ENCODE results near the gene RAPGEF4.
"Not testable (repeated sequence)": the region's sequence is repeated elsewhere in the genome, so short reads cannot be mapped to it uniquely, and the experiment has no call there.

The RAPGEF4 gene

DNA sequence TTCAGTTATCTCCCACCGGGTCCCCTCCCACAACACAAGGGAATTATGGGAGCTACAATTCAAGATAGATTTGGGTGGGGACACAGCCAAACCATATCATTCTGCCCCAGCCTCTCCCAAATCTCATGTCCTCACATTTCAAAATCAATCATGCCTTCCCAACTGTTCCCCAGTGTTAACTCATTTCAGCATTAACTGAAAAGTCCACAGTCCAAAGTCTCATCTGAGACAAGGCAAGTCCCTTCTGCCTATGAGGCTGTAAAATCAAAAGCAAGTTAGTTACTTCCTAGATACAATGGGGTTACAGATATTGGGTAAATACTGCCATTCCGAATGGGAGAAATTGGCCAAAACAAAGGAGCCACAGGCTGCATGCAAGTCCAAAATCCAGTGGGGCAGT is 12.9 kb downstream of the RAPGEF4 start:
- H3K9me3 Mint-ChIP-seq, H3K4me3 Mint-ChIP-seq, H3K27ac Mint-ChIP-seq, DNase-seq, H3K4me1 Mint-ChIP-seq, H3K27me3 Mint-ChIP-seq, ATAC-seq: not testable (repeated sequence)

DNA sequence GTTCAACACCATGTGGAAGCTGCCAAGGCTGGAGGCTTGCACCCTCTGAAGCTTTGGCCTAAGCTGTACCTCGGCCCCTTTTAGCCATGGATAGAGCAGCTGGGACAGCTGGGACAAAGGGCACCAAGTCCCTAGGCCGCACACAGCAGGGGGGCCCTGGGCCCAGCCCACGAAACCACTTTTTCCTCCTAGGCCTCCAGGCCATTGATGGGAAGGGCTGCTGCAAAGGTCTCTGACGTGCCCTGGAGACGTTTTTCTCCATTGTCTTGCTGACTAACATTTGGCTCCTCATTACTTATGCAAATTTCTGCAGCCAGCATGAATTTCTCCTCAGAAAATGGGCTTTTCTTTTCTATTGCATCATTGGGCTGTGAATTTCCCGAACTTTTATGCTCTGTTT is 13.7 kb downstream of the RAPGEF4 start:
- no peaks in the 10 kb centered on the region for H3K4me1 Mint-ChIP-seq
- H3K4me3 Mint-ChIP-seq, result no peak overlapping the region
- DNase-seq (no peak), ATAC-seq (no peak)
- peaks cover 0 to 1% of the 10 kb centered on the region in 2 donors for H3K9me3 Mint-ChIP-seq
- H3K27ac Mint-ChIP-seq, result no peak overlapping the region
- no peaks in the 10 kb centered on the region for H3K27me3 Mint-ChIP-seq

DNA sequence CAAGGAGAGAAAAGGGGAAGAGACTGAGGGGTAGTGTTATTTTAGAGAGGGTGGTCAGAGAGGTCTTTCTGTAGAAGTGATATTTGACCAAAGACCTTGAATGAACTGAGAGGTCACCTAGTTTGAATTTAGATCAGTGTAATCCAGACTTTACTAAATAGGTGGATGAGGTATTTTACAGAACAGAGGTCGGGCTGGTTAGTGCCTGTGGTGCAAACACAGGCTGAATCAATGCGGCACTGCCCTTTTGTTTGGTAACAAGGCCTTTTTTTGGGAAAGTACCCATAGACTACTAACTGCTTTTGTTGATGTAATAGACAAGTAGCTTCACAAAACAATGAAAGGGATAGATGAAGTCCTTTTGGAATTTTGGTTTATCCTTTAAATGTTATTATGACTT is 15.9 kb downstream of the RAPGEF4 start:
- DNase-seq, result no peak
- no peak overlapping the region for H3K27ac Mint-ChIP-seq
- no peaks in the 10 kb centered on the region for H3K9me3 Mint-ChIP-seq
- no peak for ATAC-seq
- no peaks in the 10 kb centered on the region for H3K27me3 Mint-ChIP-seq
- no peaks in the 10 kb centered on the region for H3K4me1 Mint-ChIP-seq
- H3K4me3 Mint-ChIP-seq, result no peak overlapping the region

DNA sequence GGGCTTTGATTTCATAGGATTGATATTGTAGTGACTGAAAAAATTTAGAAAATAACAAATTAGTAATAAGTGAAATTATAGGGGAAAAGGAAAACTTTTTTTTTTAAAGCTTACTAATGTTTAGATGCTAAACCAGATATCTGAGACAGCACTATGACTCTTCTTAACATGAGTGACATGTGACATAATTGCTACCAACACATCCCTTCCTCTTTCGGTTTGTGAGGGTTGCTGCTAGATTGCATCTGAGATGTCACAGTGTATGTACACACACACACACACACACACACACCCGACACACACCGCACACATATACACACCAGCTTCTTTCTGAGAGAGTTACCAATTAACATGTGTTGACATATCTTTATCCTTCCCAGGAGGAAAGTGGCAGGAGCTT is 18.0 kb downstream of the RAPGEF4 start:
- no peak for DNase-seq
- Mint-ChIP-seq H3K9me3 (no peaks in the 10 kb centered on the region), H3K4me1 (no peaks in the 10 kb centered on the region), H3K27me3 (no peaks in the 10 kb centered on the region), H3K4me3 (no peak overlapping the region), H3K27ac (no peak overlapping the region)
- ATAC-seq, result no peak

DNA sequence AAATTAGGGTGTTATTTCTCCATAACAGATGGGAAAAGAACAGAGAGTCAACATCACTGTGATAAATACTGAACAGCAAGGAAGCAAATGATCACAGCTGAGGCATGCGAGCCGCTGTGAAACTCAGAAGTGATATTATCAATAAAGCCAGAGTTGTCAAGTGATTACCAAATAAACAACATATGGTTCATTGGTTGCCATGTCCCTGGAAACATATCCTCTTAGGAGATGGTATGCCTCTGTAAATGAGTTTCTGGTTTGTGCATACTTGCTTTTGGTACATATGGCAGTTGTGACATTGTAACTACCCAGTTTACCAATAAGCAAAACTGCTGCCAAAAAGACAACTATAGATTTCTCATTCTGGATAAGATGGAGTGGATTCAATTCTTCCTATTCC is 23.8 kb downstream of the RAPGEF4 start:
- no peak overlapping the region for H3K27ac Mint-ChIP-seq
- H3K4me1 Mint-ChIP-seq, result no peaks in the 10 kb centered on the region
- H3K9me3 Mint-ChIP-seq, result peaks cover 11 to 26% of the 10 kb centered on the region in 2 donors
- H3K27me3 Mint-ChIP-seq, result no peaks in the 10 kb centered on the region
- no peak overlapping the region for H3K4me3 Mint-ChIP-seq
- DNase-seq (no peak), ATAC-seq (no peak)

DNA sequence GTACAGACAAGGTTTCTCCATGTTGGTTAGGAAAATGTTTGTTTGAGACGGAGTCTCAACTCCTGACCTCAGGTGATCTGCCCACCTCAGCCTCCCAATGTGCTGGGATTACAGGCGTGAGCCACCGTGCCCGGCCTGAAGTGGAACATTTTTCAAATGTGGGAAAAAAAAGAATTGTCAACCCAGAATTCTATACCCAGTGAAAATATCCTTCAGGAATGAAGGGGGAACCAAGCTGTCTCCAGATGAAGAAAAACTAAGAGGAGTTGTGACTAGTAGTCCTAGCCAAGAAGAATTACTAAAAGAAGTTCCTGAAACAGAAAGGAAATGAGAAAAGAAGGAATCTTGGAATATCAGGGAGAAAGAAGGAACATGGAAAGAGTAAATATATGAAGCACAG is 25.7 kb downstream of the RAPGEF4 start:
- Mint-ChIP-seq H3K27me3 (no peaks in the 10 kb centered on the region), H3K4me3 (no peak overlapping the region), H3K27ac (no peak overlapping the region), H3K4me1 (no peaks in the 10 kb centered on the region), H3K9me3 (peaks cover 11 to 26% of the 10 kb centered on the region in 2 donors)
- DNase-seq, result no peak
- no peak for ATAC-seq

DNA sequence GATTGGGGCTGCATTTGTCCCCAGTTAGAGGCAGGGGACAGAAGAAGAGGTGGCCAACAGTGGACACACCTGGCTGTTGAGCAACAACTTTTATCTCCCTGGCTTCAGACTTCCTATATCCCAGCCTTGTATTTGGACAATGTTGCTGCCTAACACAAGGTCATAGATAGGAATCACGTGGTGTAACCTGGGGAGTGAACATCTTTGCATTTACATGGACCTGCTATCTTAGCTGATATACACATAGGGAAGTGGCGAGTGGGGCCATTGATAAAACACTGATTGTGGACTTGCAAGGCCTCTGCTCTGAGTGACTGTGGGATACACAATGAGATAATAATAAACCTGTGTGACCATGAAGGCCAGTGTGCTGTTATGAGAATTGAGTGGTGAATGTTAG is 26.9 kb downstream of the RAPGEF4 start:
- Mint-ChIP-seq H3K4me1 (no peaks in the 10 kb centered on the region), H3K9me3 (peaks cover 11 to 26% of the 10 kb centered on the region in 2 donors), H3K4me3 (no peak overlapping the region), H3K27me3 (no peaks in the 10 kb centered on the region), H3K27ac (no peak overlapping the region)
- no peak for ATAC-seq
- DNase-seq, result no peak

DNA sequence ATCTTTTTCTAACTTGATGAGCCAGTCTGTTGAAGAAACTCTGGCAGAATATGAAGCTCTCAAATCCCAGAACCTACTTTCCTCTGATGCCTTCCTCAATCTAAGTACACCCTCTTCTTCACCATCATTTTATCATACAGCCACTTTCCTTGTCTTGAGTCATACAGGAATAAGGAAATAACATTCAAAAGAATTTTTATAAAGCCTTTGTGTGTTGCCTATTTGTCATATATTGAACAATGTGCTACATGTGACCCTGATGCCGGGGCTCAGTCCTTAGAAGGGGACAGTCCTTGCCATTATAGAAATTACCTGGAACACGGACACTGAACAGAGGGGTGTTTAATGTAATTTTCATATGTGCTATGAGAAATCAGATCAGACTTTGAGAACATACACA is 27.4 kb downstream of the RAPGEF4 start:
- no peaks in the 10 kb centered on the region for H3K4me1 Mint-ChIP-seq
- no peaks in the 10 kb centered on the region for H3K27me3 Mint-ChIP-seq
- H3K4me3 Mint-ChIP-seq, result no peak overlapping the region
- H3K27ac Mint-ChIP-seq, result no peak overlapping the region
- ATAC-seq (no peak), DNase-seq (no peak)
- H3K9me3 Mint-ChIP-seq, result peaks cover 11 to 26% of the 10 kb centered on the region in 2 donors

DNA sequence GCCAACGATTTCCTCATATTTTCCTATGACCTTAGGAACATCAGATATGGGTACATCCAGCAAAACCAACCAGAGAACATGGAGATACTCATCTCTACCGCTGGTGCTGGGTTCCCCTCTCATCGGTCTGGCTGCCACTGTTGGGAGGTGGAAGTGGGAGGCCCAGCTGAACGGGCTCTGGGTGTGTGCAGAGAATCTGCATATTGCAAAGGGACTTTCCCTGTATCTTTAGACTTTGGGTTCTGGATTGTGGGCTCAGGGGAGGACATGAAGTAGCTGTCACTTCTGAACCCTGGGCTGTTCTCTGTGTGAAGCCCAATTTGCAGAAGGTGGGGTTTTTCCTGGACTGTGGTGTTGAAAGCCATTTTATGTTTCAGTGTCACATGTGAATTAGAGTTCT is 30.0 kb downstream of the RAPGEF4 start:
- DNase-seq (no peak), ATAC-seq (peak; percentile 48)
- H3K9me3 Mint-ChIP-seq, result peaks cover 2 to 16% of the 10 kb centered on the region in 2 donors
- no peaks in the 10 kb centered on the region for H3K4me1 Mint-ChIP-seq
- no peak overlapping the region for H3K4me3 Mint-ChIP-seq
- no peaks in the 10 kb centered on the region for H3K27me3 Mint-ChIP-seq
- H3K27ac Mint-ChIP-seq, result no peak overlapping the region

DNA sequence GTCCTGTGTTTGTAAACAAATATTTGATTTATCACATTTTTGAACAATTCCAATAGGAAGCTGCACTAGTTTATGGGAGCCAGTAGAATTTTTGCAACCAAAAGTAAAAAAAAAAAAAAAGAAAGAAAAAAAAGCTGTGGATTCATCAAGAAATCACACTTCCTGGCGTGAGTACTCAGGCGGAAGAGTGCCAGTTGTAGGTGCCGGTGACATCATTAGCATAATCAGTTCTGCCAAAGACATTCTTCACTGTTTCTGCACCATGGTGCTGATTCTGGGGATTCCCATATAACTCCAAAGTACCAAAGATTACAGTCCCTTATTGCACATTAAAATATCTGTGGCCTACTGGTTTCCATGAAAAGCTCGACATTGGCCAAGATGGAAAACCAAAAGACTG is 32.8 kb downstream of the RAPGEF4 start:
- Mint-ChIP-seq H3K9me3 (no peaks in the 10 kb centered on the region), H3K27ac (no peak overlapping the region), H3K4me1 (no peaks in the 10 kb centered on the region), H3K4me3 (no peak overlapping the region), H3K27me3 (no peaks in the 10 kb centered on the region)
- DNase-seq, result no peak
- no peak for ATAC-seq

DNA sequence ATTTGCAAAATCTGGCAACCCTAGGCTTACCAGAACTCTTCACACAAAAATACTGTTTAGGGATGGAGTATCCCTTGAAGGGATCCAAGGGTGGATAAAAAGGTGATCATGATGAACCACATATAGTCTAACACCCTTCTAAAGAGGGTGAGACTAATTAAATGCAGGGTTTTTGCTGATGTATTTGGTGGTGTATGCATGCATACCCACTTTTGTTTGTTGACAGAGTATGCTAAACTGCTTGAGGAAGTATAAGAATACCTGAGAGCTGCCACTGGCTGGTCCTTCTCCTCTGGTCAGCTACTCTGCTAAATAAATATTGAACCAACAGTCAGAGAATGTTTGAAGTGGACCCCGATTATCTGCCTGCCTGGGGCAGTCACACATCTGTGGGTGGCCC is 34.2 kb downstream of the RAPGEF4 start:
- no peak for DNase-seq
- ATAC-seq, result no peak
- Mint-ChIP-seq H3K27ac (no peak overlapping the region), H3K9me3 (no peaks in the 10 kb centered on the region), H3K4me1 (no peaks in the 10 kb centered on the region), H3K27me3 (no peaks in the 10 kb centered on the region), H3K4me3 (no peak overlapping the region)

DNA sequence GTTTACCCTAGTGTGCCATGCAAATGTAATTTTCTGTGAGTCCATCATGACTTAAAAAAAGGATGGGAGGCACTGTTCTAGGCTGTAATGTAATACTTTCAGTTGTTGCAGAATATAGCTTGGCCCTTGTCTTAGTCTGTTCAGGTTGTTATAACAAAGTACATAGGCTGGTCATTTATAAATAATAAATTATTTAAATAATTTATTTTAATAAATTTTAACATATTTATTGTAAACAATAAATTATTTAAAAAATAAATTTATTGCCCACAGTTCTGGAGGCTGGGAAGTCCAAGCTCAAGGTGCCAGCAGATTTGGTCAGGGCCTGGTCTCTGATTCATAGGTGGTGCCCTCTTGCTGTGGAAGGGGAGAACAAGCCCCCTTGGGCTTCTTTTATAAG is 35.2 kb downstream of the RAPGEF4 start:
- ATAC-seq, result no peak
- H3K4me3 Mint-ChIP-seq, result no peak overlapping the region
- H3K9me3 Mint-ChIP-seq, result no peaks in the 10 kb centered on the region
- no peaks in the 10 kb centered on the region for H3K4me1 Mint-ChIP-seq
- no peaks in the 10 kb centered on the region for H3K27me3 Mint-ChIP-seq
- H3K27ac Mint-ChIP-seq, result no peak overlapping the region
- DNase-seq, result no peak

DNA sequence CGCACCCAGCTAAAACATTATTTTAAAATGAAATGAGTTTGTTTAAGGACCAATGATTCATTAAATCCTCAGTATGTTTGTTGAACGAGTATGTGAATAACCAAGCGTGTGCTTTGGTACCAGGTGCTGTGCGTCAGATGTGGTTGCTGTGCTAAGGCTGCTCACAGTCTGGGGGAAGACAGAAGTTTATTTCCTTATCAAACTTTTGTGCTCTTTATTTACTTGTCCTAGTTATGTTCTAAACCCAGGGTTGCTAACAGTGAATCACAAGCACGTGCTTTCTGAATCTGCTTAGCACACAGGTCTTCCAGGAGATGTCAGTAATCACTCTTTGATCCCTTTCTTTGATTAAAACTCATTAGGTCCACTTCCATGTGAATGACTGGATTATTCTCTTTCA is 37.0 kb downstream of the RAPGEF4 start:
- ATAC-seq (no peak), DNase-seq (no peak)
- H3K4me3 Mint-ChIP-seq, result no peak overlapping the region

DNA sequence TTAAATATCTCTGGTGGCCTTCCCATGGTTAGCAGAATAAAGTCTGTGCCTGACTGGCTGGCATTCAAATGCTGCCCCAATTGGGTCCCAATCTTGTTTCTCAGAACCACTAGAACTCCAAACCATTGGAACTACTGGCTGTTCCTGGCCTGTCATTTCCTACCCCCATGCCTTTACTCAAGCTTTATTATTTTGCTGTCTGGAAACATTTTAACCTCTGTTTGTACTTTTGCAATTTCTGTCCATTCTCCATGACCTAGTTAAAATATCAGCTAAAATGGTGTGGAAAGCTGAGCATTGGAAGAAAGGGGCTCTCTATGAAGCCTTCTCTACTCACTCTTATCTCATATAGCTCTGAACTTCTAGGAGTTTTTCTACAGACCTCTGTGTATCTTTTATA is 38.7 kb downstream of the RAPGEF4 start:
- Mint-ChIP-seq H3K4me1 (no peaks in the 10 kb centered on the region), H3K9me3 (peaks cover 0 to 5% of the 10 kb centered on the region in 2 donors), H3K4me3 (no peak overlapping the region), H3K27ac (no peak overlapping the region), H3K27me3 (peaks cover 7% of the 10 kb centered on the region)
- no peak for DNase-seq
- no peak for ATAC-seq

More for the DNA sequence above, 37.0 kb downstream of the RAPGEF4 start:
- Mint-ChIP-seq H3K27ac (no peak overlapping the region), H3K9me3 (peaks cover 0 to 5% of the 10 kb centered on the region in 2 donors), H3K27me3 (peaks cover 5% of the 10 kb centered on the region), H3K4me1 (no peaks in the 10 kb centered on the region)

DNA sequence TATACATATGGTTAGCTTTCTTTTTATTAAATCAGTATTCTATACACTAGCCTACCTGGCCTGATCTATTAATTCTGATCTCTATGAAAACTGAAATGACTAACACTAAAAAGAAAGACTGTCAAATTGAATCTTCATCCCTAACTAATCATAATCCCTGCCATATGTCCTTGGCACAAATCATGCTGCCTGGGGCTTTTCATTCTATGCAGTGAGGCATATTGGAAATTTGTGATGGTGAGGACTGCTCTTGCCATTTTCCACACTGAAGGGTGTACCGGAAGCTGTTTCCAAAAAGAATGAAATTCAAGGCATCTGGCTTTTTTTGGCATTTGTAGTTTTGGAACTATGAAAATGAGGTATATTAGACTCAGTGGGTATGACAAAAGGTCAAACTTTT is 39.7 kb downstream of the RAPGEF4 start:
- peaks cover 0 to 5% of the 10 kb centered on the region in 2 donors for H3K9me3 Mint-ChIP-seq
- H3K27me3 Mint-ChIP-seq, result peaks cover 7% of the 10 kb centered on the region
- DNase-seq (no peak), ATAC-seq (no peak)
- H3K4me3 Mint-ChIP-seq, result no peak overlapping the region
- H3K4me1 Mint-ChIP-seq, result no peaks in the 10 kb centered on the region
- H3K27ac Mint-ChIP-seq, result no peak overlapping the region

DNA sequence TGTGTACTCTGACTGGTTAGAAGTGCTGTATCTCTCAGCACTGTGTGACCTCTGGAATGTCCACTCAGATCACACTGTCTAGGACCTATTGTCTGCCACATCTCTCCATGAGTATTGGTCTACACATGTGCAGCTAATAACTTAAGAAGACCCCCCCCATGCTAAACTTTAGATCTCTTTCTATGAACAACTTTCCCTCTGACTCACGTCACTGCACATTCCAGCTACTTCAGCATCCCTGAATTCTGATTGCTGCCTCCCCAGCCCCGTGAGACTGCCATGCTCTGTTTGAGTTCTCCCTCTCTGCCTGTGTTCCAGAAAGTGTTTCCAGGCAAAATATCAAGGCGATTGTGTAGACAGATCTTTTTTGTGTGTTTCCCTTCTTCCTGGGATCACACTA is 41.8 kb downstream of the RAPGEF4 start:
- H3K27ac Mint-ChIP-seq, result no peak overlapping the region
- H3K4me1 Mint-ChIP-seq, result no peaks in the 10 kb centered on the region
- ATAC-seq, result no peak

DNA sequence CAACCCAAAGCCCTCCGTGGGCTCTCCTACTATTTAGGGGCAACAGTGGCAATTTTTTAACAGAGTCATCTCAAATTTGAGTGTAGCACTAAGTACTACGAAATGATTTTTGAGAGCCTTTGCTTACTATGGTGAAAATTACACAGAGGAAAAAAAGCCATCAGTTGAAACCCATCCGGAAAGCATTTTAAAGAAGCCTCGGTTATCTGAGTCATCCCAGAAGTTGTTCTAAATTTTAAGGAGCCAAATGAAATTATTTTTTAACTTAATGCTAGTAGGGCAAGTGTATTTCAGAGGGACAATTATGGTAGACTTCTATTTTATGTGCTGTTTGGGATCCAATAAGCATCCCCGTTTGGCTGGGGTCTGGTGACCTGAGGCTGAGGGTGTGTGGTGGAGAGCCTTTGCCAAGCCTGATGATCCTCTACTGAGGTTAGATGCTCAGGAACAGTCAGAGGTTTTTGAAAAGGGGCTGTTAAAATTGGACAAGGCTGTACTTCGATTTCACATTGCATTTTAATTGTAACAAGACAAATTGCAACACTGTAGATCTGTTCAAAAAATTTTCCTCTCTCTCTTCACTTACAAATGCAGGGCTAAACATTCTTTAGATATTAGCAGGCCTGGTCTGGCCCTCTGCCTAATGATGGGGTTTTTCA is 47.0 kb downstream of the RAPGEF4 start:
- Mint-ChIP-seq H3K4me1 (no peaks in the 10 kb centered on the region), H3K9me3 (no peaks in the 10 kb centered on the region), H3K27ac (no peak overlapping the region), H3K27me3 (peaks cover 11% of the 10 kb centered on the region), H3K4me3 (no peak overlapping the region)
- DNase-seq, result no peak
- ATAC-seq, result no peak

More for the DNA sequence above, 41.8 kb downstream of the RAPGEF4 start:
- no peak overlapping the region for H3K4me3 Mint-ChIP-seq
- no peak for DNase-seq
- H3K9me3 Mint-ChIP-seq, result peaks cover 0 to 5% of the 10 kb centered on the region in 2 donors
- peaks cover 7% of the 10 kb centered on the region for H3K27me3 Mint-ChIP-seq

Data from stimulated activated naive CD8-positive, alpha-beta T cell treated with anti-CD3 and anti-CD28 coated beads, Interleukin-15, amount 100 ng/mL, for 72 hours (primary cell).